Measurements from ENCODE around the gene OTOF. TPM values are rescaled to one million over a fixed set of nuclear protein-coding genes. Genes with fewer than 3 reads are reported as not detected.

Gene OTOF
- total and polyA plus RNA-seq, 2 experiments from 2014 or later, result 0.38 to 0.43 TPM

- no peak overlapping the region for H3K4me2 ChIP-seq (ENCODE audit: unreplicated experiment)
- no peak overlapping the region for H3K9ac ChIP-seq
- H3K79me2 ChIP-seq (ENCODE audit: insufficient read depth), result no peaks in the 10 kb centered on the region
- H4K20me1 ChIP-seq (ENCODE audit: insufficient read depth), result no peaks in the 10 kb centered on the region
- TF ChIP-seq EZH2 (IDR thresholded peaks at IDR 0.05; ENCODE audit: insufficient read depth, poor library complexity, severe bottlenecking) (no peak), EZH2phosphoT487 (IDR thresholded peaks at IDR 0.05; ENCODE audit: insufficient read depth, low read depth) (no peak)
- no peaks in the 10 kb centered on the region for H3K9me2 ChIP-seq (ENCODE audit: insufficient read depth)
- no peak overlapping the region for H3K27ac ChIP-seq
- H3K9me3 ChIP-seq (ENCODE audit: low read depth), result no peaks in the 10 kb centered on the region
- H3K4me3 ChIP-seq, result no peak overlapping the region
- no peaks in the 10 kb centered on the region for H3K27me3 ChIP-seq (replicated peaks; ENCODE audit: insufficient read depth)
- in situ Hi-C loops (cut with MboI), result no loop called here
- H3K4me1 ChIP-seq (ENCODE audit: insufficient read depth), result peaks cover 10% of the 10 kb centered on the region
- DNase-seq, result no peak
- no peak overlapping the region for H2AFZ ChIP-seq
- 85 to 89% methylated on average over 24 to 25 of the region's 25 CpGs for WGBS, 2 experiments (ENCODE audit: low coverage in 1 of 2, low lambda C conversion rate in 2 of 2, missing lambda C conversion rate in 2 of 2)
- no peaks in the 10 kb centered on the region for H3K36me3 ChIP-seq (ENCODE audit: low read depth)
- no peaks in the 10 kb centered on the region; the same call in 1 of the 2 replicates for H3F3A ChIP-seq (ENCODE audit: insufficient read depth)
These were observed 14.4 kb downstream of the OTOF start for GRCh38 chr2:26463244-26464192.

DNA sequence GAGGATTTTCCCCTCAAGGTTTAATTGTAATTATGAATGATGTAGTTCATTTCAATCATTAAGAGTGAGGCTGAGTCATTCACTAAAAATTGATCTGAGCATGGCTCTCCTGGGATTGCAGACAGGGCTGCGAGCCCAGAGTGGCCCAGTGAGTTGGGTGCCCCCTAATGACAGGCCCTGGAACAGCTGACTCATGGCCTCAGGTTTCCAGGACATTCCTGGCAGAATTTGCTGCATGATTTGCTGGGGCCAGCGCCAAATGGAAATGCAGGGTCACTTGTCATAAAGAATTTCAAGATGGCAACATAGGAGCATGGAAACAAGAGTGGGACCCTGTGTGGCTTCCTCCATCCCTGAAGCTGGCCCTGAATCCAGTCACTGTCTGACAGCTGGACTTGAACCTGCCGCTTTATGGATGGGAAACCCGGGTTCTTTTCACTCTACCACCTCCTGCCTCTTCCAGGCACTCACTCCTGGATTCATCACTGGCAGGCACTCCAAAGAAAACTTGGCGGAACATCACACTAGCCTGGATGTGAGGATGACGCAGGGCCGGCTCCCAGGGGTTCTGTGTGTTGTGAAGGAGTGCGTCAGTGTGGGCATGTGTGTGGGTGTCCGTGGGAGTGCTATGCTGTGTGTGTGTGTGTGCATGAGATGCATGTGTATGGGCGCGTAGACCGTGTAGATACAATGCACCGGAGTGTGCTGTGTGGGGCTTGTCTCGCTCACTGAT, 15.2 kb downstream of the OTOF start:
- WGBS, 2 experiments (ENCODE audit: low coverage in 1 of 2, low lambda C conversion rate in 2 of 2, missing lambda C conversion rate in 2 of 2), result 53 to 55% methylated on average over 13 to 14 of the region's 14 CpGs
- Histone ChIP-seq H3K4me3 (no peak overlapping the region), H3K4me2 (ENCODE audit: unreplicated experiment) (peak overlapping the region; percentile 17), H3K9ac (no peak overlapping the region), H4K20me1 (ENCODE audit: insufficient read depth) (no peaks in the 10 kb centered on the region), H3F3A (ENCODE audit: insufficient read depth) (no peaks in the 10 kb centered on the region), H3K36me3 (ENCODE audit: low read depth) (no peaks in the 10 kb centered on the region), H3K9me2 (ENCODE audit: insufficient read depth) (no peaks in the 10 kb centered on the region), H3K27ac (peak overlapping the region; percentile 4; the same call in 1 of the 2 replicates), H3K9me3 (ENCODE audit: low read depth) (no peaks in the 10 kb centered on the region), H3K4me1 (ENCODE audit: insufficient read depth) (peaks cover 10% of the 10 kb centered on the region), H3K79me2 (ENCODE audit: insufficient read depth) (no peaks in the 10 kb centered on the region), H2AFZ (no peak overlapping the region), H3K27me3 (replicated peaks; ENCODE audit: insufficient read depth) (no peaks in the 10 kb centered on the region)
- DNase-seq, result peak; percentile 90
- in situ Hi-C loops (cut with MboI), result no loop called here
- TF ChIP-seq EZH2 (IDR thresholded peaks at IDR 0.05; ENCODE audit: insufficient read depth, poor library complexity, severe bottlenecking), result no peak
- no peak for TF ChIP-seq EZH2phosphoT487 (IDR thresholded peaks at IDR 0.05; ENCODE audit: insufficient read depth, low read depth)

GRCh38 chr2:26462100-26462499, 15.8 kb downstream of the OTOF start:
- Histone ChIP-seq H4K20me1 (ENCODE audit: insufficient read depth) (no peaks in the 10 kb centered on the region), H3K36me3 (ENCODE audit: low read depth) (no peaks in the 10 kb centered on the region), H3K27me3 (replicated peaks; ENCODE audit: insufficient read depth) (no peaks in the 10 kb centered on the region), H3F3A (ENCODE audit: insufficient read depth) (no peaks in the 10 kb centered on the region), H2AFZ (no peak overlapping the region), H3K4me2 (ENCODE audit: unreplicated experiment) (peak overlapping the region; percentile 17), H3K4me1 (ENCODE audit: insufficient read depth) (peaks cover 10% of the 10 kb centered on the region), H3K9me3 (ENCODE audit: low read depth) (no peaks in the 10 kb centered on the region), H3K27ac (no peak overlapping the region), H3K4me3 (no peak overlapping the region), H3K9me2 (ENCODE audit: insufficient read depth) (no peaks in the 10 kb centered on the region), H3K79me2 (ENCODE audit: insufficient read depth) (no peaks in the 10 kb centered on the region), H3K9ac (no peak overlapping the region)
- TF ChIP-seq EZH2phosphoT487 (IDR thresholded peaks at IDR 0.05; ENCODE audit: insufficient read depth, low read depth) (no peak), EZH2 (IDR thresholded peaks at IDR 0.05; ENCODE audit: insufficient read depth, poor library complexity, severe bottlenecking) (no peak)
- 54 to 58% methylated on average over 5 to 6 of the region's 6 CpGs for WGBS, 2 experiments (ENCODE audit: low coverage in 1 of 2, low lambda C conversion rate in 2 of 2, missing lambda C conversion rate in 2 of 2)
- in situ Hi-C loops (cut with MboI), result no loop called here
- DNase-seq, result no peak

DNA sequence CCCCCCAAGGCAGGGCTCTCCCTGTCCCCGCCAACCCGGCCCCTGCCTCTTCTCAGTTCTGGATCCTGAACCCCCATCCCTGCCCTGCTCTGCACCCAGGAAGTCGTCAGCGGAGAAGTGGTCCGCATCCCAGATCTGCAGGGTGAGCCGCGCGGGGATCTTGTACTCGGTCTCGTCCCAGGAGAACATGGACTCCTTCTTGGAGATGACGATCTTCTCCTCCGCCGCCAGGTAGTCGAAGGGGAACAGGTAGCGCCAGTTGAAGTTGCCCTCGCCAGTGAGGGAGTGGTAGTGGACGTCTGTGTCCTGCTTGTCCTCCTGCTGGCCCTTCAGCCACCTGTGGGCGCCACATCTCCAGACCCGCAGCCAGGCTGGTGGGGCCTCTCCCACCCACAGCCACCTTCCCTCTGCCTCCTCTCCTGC, 16.3 kb downstream of the OTOF start:
- Histone ChIP-seq H3K4me3 (no peak overlapping the region), H3K27me3 (replicated peaks; ENCODE audit: insufficient read depth) (no peaks in the 10 kb centered on the region), H3K9me2 (ENCODE audit: insufficient read depth) (no peaks in the 10 kb centered on the region), H2AFZ (no peak overlapping the region), H3K4me2 (ENCODE audit: unreplicated experiment) (no peak overlapping the region), H3K9ac (no peak overlapping the region), H3F3A (ENCODE audit: insufficient read depth) (no peaks in the 10 kb centered on the region), H3K4me1 (ENCODE audit: insufficient read depth) (peaks cover 10% of the 10 kb centered on the region), H3K27ac (no peak overlapping the region), H3K79me2 (ENCODE audit: insufficient read depth) (no peaks in the 10 kb centered on the region), H3K9me3 (ENCODE audit: low read depth) (no peaks in the 10 kb centered on the region), H4K20me1 (ENCODE audit: insufficient read depth) (no peaks in the 10 kb centered on the region), H3K36me3 (ENCODE audit: low read depth) (no peaks in the 10 kb centered on the region)
- no peak for DNase-seq
- no peak for TF ChIP-seq EZH2phosphoT487 (IDR thresholded peaks at IDR 0.05; ENCODE audit: insufficient read depth, low read depth)
- WGBS, 2 experiments (ENCODE audit: low coverage in 1 of 2, low lambda C conversion rate in 2 of 2, missing lambda C conversion rate in 2 of 2), result 90 to 92% methylated on average over 13 to 19 of the region's 19 CpGs
- in situ Hi-C loops (cut with MboI), result no loop called here
